GM12801 (cell line): ENCODE results near the gene POT1.

Experiments
- CTCF ChIP-seq: IDR thresholded peaks from one replicate; pipeline ENCODE4 v1.5.1; 2011; ENCODE audit warnings: control low read depth; ENCODE audit not compliant: insufficient read length; ENCODE audit errors: extremely low read depth

Gene POT1

GRCh38 chr7:124929467-124930172 is at the start of gene POT1:
TSS of gene POT1 (minus strand) at chr7:124929825. CDS start at chr7:124897173, 32,652 bp downstream.
- no peak for TF ChIP-seq CTCF

GRCh38 chr7:124965553-124965952 is 35.9 kb upstream of the POT1 start:
- TF ChIP-seq CTCF: no peak

GRCh38 chr7:124959676-124960075 is 30.1 kb upstream of the POT1 start:
- no peak for TF ChIP-seq CTCF

GRCh38 chr7:124956160-124956559 is 26.5 kb upstream of the POT1 start:
- no peak for TF ChIP-seq CTCF

GRCh38 chr7:124954790-124955189 is 25.2 kb upstream of the POT1 start:
- no peak for TF ChIP-seq CTCF

- TF ChIP-seq CTCF: no peak
Measured at GRCh38 chr7:124945680-124946079, 16.1 kb upstream of the POT1 start.

GRCh38 chr7:124943472-124943871 is 13.8 kb upstream of the POT1 start:
- no peak for TF ChIP-seq CTCF

GRCh38 chr7:124942399-124942798 is 12.8 kb upstream of the POT1 start:
- no peak for TF ChIP-seq CTCF
